ENCODE measurements around the gene MORN1. TPM values are rescaled to one million over a fixed set of nuclear protein-coding genes. Genes with fewer than 3 reads are reported as not detected.

MORN1 gene
- total and polyA plus RNA-seq, 9 of the 15 experiments (the other 6 are each of a cell fraction or from before 2014, with no cell fraction given) = 0.24 to 9.3 (median 4.2) TPM

- no peak for TF ChIP-seq GMEB1 (CRISPR knock-in tag; IDR thresholded peaks at IDR 0.05)
- TF ChIP-seq ZNF274 (IDR thresholded peaks at IDR 0.05; ENCODE audit: borderline replicate concordance, low read depth, low read length) = no peak
- TF ChIP-seq TAF15 (IDR thresholded peaks at IDR 0.05; ENCODE audit: low read depth, low read length) = no peak
- no peak for TF ChIP-seq ARID3B (CRISPR knock-in tag; IDR thresholded peaks at IDR 0.05; ENCODE audit: borderline replicate concordance)
- no peak for TF ChIP-seq ZNF316 (IDR thresholded peaks at IDR 0.05)
Measured at GRCh38 chr1:2415337-2415736, 24.0 kb upstream of the MORN1 start (continued).

GRCh38 chr1:2414297-2414958 is 23.1 kb upstream of the MORN1 start:
- Histone ChIP-seq H3K4me3 (no peak overlapping the region), H3K27me3 (ENCODE audit: control insufficient read depth in 2 of 2, insufficient read depth in 2 of 2, low read length in 2 of 2) (peaks cover 6 to 12% of the 10 kb centered on the region in 2 experiments; a peak in 4 of 5 replicates), H4K20me1 (replicated peaks; ENCODE audit: control insufficient read depth, insufficient read depth, low read length) (peaks cover 8% of the 10 kb centered on the region), H3K4me2 (ENCODE audit: insufficient read depth, low read length) (peak overlapping the region; percentile 97), H3K79me2 (ENCODE audit: control insufficient read depth, insufficient read depth, low read length) (peaks cover 21% of the 10 kb centered on the region; the same call in 2 of the 3 replicates), H3K36me3 (ENCODE audit: control insufficient read depth, insufficient read depth, low read length) (peaks cover under 1% of the 10 kb centered on the region; the same call in 2 of the 3 replicates), H3K9ac (ENCODE audit: insufficient read depth in 1 of 2, low read depth in 2 of 2, low read length in 2 of 2) (peak overlapping the region in 1 of 2 experiments; percentile 96; a peak in 3 of 4 replicates), H3K4me1 (replicated peaks in 1 of 2; ENCODE audit: control insufficient read depth in 2 of 2, insufficient read depth in 2 of 2, low read length in 2 of 2) (peaks cover 15 to 85% of the 10 kb centered on the region in 2 experiments), H3K9me3 (replicated peaks; ENCODE audit: control insufficient read depth, insufficient read depth, low read depth, low read length) (no peaks in the 10 kb centered on the region), H3K27ac (ENCODE audit: extremely low read depth, low read depth, low read length) (no peak overlapping the region; the same call in 2 of the 3 replicates), H2AFZ (ENCODE audit: low read depth, low read length) (peak overlapping the region; percentile 26), H3K9me1 (ENCODE audit: control insufficient read depth, insufficient read depth, low read length) (no peaks in the 10 kb centered on the region)
- FAIRE-seq (peak; percentile 87), ATAC-seq (peak; percentile 59), DNase-seq (ENCODE audit: extremely low read depth in 1 of 4, low spot score in 3 of 4) (peak; percentile 81 to 90 (median 86))
- intact Hi-C loops (cut with micrococcal nuclease) = loop anchor here (1.0 to 10.0 kb wide), 5 partner anchors 134 to 1010 kb away; partner anchors contain the start of gene TTC34
- in situ Hi-C loops (cut with MboI) = loop anchor here (5.0 to 10.0 kb wide), 2 partner anchors 123 to 220 kb away; partner anchors contain the start of gene MMEL1
- BruUV-seq (replicated peaks) = no TSS peak
- WGBS (ENCODE audit: insufficient coverage, low coverage, missing lambda C conversion rate) = 2% methylated on average over 24 of the region's 25 CpGs
- ChIA-PET CTCF (ENCODE audit: low intra/inter-chr PET ratio) (interaction anchor here (0.6 to 4.1 kb wide), 7 partner anchors 133 to 1010 kb away, joined by 3 to 36 read pairs (median 7); partner anchors contain the start of gene TTC34), POLR2A (no interaction called here)
- TF ChIP-seq MAZ (CRISPR knock-in tag; conservative IDR thresholded peaks at IDR 0.05 in 1 of 2, IDR thresholded peaks at IDR 0.05 in 1 of 2) (peak in 1 of 2 experiments; percentile 53; a peak in 1 of 4 replicates), ARID2 (IDR thresholded peaks at IDR 0.05) (peak; percentile 83), MTA3 (IDR thresholded peaks at IDR 0.05; ENCODE audit: borderline replicate concordance) (peak; percentile 69; the same call in 1 of the 2 replicates), NRF1 (conservative IDR thresholded peaks at IDR 0.05 in 1 of 2, IDR thresholded peaks at IDR 0.05 in 1 of 2) (0 out of 4 replicates have a peak, but pooled peaks of 1 of the 2 experiments have one; percentile 11), MITF (IDR thresholded peaks at IDR 0.05) (no peak), GABPB1 (CRISPR knock-in tag; IDR thresholded peaks at IDR 0.05) (peak; percentile 52; the same call in 1 of the 2 replicates), ZBTB1 (CRISPR knock-in tag; IDR thresholded peaks at IDR 0.05; ENCODE audit: borderline replicate concordance, low read depth) (0 out of 2 replicates have a peak, but pooled peaks have one; percentile 53)

Measured in K562 (cell line).